ENCODE measurements around the gene OGFOD2. TPM values are rescaled to one million over a fixed set of nuclear protein-coding genes. Genes with fewer than 3 reads are reported as not detected.
A peak's percentile ranks its signal among the peaks of the same experiment; 100 is the strongest.

The OGFOD2 gene
- total RNA-seq, 4 donors from 2014 or later = 12.0 to 36.0 (median 18.4) TPM

DNA sequence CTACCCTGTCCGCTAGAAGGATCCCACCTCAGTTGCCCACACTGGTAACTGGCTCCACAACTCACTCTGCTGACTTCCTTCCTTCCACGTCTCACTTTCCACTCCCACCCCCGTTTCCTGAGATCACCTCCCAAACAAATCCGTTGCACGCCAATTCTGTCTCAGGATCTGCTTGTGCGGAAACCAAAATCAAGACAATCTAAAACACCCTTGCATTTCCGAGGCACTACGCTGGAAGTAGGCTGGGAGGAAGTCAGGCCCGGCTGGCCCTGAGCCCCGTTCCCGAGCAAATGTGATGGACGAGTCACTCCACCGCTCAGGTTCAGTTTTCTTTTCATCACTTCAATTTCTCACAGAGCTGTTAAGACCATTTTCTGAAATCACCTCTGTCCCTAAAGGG lies 31.8 kb upstream of the OGFOD2 start:
- intact Hi-C loops (cut with DNase I; ENCODE audit: low total_unique reads) (no loop called here), in situ Hi-C loops (cut with MboI; ENCODE audit: low pct_ligation_motif_present in 1 of 4, low pct_unique_long_range_greater_than_20kb in 1 of 4, low sequenced_read_pairs in 3 of 4) (no loop called here)
- WGBS, 2 donors (ENCODE audit: low coverage in 1 of 2) = 75% methylated on average over 12 to 13 of the region's 13 CpGs
- Histone ChIP-seq H3K27me3 (no peaks in the 10 kb centered on the region), H3K4me1 (peaks cover 10 to 33% (median 23%) of the 10 kb centered on the region in 4 donors), H3K9me3 (no peaks in the 10 kb centered on the region), H3K36me3 (no peaks in the 10 kb centered on the region), H3K27ac (peak overlapping the region in 1 of 4 donors; percentile 46), H3K4me3 (no peak overlapping the region)
- no peak for DNase-seq
- TF ChIP-seq EP300 (IDR thresholded peaks at IDR 0.05; ENCODE audit: low read depth) = no peak
- no peak for TF ChIP-seq POLR2A (IDR thresholded peaks at IDR 0.05)
- no peak for TF ChIP-seq POLR2AphosphoS5 (IDR thresholded peaks at IDR 0.05)
- TF ChIP-seq, protein P1, sequence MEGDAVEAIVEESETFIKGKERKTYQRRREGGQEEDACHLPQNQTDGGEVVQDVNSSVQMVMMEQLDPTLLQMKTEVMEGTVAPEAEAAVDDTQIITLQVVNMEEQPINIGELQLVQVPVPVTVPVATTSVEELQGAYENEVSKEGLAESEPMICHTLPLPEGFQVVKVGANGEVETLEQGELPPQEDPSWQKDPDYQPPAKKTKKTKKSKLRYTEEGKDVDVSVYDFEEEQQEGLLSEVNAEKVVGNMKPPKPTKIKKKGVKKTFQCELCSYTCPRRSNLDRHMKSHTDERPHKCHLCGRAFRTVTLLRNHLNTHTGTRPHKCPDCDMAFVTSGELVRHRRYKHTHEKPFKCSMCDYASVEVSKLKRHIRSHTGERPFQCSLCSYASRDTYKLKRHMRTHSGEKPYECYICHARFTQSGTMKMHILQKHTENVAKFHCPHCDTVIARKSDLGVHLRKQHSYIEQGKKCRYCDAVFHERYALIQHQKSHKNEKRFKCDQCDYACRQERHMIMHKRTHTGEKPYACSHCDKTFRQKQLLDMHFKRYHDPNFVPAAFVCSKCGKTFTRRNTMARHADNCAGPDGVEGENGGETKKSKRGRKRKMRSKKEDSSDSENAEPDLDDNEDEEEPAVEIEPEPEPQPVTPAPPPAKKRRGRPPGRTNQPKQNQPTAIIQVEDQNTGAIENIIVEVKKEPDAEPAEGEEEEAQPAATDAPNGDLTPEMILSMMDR (IDR thresholded peaks at IDR 0.05) = no peak

DNA sequence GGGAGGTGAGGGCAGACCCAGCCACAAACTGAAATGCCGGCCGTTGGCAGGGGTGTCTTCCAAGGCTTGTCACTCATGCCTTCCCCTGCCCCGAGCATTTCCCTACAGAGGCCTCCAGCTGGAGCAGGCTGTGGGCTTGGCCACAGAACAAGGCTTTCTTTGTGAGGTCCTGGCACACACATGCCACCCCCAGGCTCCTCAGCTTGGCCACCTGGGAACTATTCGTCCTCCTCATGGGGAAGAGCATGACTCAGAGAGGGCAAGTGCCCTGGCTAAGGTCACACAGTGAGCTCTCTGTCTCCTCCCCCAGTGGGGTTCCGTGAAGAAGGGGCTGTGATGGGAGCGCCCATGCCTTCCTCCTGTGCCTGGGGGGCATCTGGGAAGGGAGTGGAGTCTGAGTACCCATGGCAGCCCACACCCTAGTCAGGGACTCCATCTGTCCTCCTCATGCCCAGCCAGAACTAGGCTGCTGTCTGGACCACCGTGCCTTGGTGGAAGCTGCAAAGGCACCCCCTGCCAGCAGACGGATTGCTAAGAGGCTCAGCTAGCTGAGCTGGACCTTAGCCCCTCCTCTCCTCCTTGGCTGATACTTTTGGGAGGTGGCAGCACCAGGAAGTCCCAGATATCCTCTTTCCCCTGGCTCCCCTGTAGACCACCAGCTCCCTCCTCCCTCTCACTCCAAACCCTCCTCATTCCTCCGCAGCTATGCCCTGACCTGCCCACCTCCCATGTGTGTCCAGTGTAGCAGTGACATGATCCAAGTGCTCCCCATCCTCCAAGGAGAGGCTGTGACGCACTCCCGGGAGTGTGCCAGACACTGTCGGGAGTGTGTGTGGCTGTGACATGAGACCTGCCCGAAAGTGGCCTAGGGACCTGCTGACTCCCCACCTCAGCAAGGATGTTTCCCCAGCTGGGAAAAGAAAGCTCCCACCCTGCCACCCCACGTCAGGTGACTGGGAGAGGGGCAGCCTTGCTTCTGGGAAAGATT lies 30.1 kb upstream of the OGFOD2 start:
- peak; percentile 36 for DNase-seq
- Histone ChIP-seq H3K4me1 (peaks cover 10 to 33% (median 23%) of the 10 kb centered on the region in 4 donors), H3K27ac (peak overlapping the region in 1 of 4 donors; percentile 4), H3K9me3 (no peaks in the 10 kb centered on the region), H3K27me3 (no peaks in the 10 kb centered on the region), H3K4me3 (no peak overlapping the region), H3K36me3 (no peaks in the 10 kb centered on the region)
- in situ Hi-C loops (cut with MboI; ENCODE audit: low pct_ligation_motif_present in 1 of 4, low pct_unique_long_range_greater_than_20kb in 1 of 4, low sequenced_read_pairs in 3 of 4) (no loop called here), intact Hi-C loops (cut with DNase I; ENCODE audit: low total_unique reads) (no loop called here)
- TF ChIP-seq POLR2A (IDR thresholded peaks at IDR 0.05) = no peak
- TF ChIP-seq, protein P1 (IDR thresholded peaks at IDR 0.05) = no peak
- 71% methylated on average over 14 of the region's 14 CpGs; no CpG with 5 or more reads in 1 of the 2 donors for WGBS, 2 donors (ENCODE audit: low coverage in 1 of 2)

DNA sequence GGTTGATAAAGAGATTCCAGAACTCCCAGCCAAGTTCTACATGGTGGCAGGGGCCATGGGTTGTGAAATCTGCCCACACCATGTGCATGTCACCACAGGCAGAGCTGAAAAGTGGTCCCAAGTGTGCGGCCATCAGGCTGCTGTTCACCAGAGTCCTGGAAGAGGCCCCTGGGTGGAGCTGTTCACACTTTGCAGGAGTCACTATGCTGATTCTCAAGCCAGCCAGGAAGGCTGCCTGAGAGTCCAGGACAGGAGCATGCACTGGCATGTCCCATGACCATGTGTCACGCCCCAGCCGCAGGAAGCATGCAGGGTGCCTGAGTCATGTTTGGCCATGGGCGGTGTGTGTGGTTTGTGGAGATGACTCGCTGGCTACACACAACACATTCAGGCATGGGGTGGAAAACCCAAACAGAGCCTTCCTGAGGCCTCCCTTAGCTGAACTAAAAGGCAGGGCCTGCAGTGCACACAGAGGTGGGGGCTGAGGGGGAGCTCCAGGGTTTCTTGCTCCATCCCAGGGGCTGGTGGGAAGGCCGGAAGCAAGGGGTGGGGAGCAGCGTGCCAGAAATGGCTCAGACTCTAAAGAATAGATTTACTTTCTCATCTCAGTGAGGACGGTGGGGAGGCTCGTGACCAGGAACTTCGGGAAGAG lies 28.2 kb upstream of the OGFOD2 start:
- peak overlapping the region; percentile 65 to 77 (median 70) for H3K27ac ChIP-seq
- H3K9me3 ChIP-seq = no peaks in the 10 kb centered on the region
- peaks cover 11 to 46% (median 29%) of the 10 kb centered on the region in 4 donors for H3K4me1 ChIP-seq
- H3K4me3 ChIP-seq = no peak overlapping the region
- DNase-seq = peak; percentile 88
- intact Hi-C loops (cut with DNase I; ENCODE audit: low total_unique reads) (no loop called here), in situ Hi-C loops (cut with MboI; ENCODE audit: low pct_ligation_motif_present in 1 of 4, low pct_unique_long_range_greater_than_20kb in 1 of 4, low sequenced_read_pairs in 3 of 4) (no loop called here)
- H3K36me3 ChIP-seq = no peaks in the 10 kb centered on the region
- TF ChIP-seq, protein P1 (IDR thresholded peaks at IDR 0.05) = peak in 4 of 5 experiments; percentile 12 to 47 (median 22)
- TF ChIP-seq POLR2AphosphoS5 (IDR thresholded peaks at IDR 0.05) (peak in 2 of 3 donors; percentile 73 to 80), POLR2A (IDR thresholded peaks at IDR 0.05) (peak; percentile 17), EP300 (IDR thresholded peaks at IDR 0.05; ENCODE audit: low read depth) (no peak)
- 54% methylated on average over 10 of the region's 10 CpGs; no CpG with 5 or more reads in 1 of the 2 donors for WGBS, 2 donors (ENCODE audit: low coverage in 1 of 2)
- H3K27me3 ChIP-seq = no peaks in the 10 kb centered on the region

DNA sequence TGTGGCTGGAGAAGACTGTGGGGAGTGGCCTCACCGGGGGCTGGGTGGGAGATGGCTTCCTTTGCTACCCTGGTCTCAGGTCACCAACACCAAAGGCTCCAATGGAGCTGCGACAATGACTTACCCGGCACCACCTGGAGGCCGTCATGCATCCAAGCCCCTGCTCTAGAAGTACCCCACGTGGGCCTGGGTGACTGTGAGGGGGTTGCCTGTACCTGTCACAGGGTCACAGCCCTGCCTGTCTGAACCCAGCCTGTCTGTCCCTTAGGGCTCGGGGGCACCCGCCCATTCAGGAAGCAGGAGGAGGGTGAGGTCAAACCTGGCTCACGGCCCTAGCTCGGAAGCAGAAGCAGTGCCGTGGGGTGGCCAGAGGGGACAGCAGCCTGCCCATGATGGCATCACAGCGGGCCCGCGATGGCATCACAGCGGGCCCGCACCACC lies 27.7 kb upstream of the OGFOD2 start:
- no peaks in the 10 kb centered on the region for H3K27me3 ChIP-seq
- no peaks in the 10 kb centered on the region for H3K36me3 ChIP-seq
- peak; percentile 72 for DNase-seq
- peak overlapping the region; percentile 65 to 77 (median 70) for H3K27ac ChIP-seq
- H3K9me3 ChIP-seq = no peaks in the 10 kb centered on the region
- H3K4me3 ChIP-seq = no peak overlapping the region
- peaks cover 14 to 51% (median 33%) of the 10 kb centered on the region in 4 donors for H3K4me1 ChIP-seq
- in situ Hi-C loops (cut with MboI; ENCODE audit: low pct_ligation_motif_present in 1 of 4, low pct_unique_long_range_greater_than_20kb in 1 of 4, low sequenced_read_pairs in 3 of 4) (no loop called here), intact Hi-C loops (cut with DNase I; ENCODE audit: low total_unique reads) (no loop called here)
- 42 to 56% methylated on average over 5 to 15 of the region's 15 CpGs for WGBS, 2 donors (ENCODE audit: low coverage in 1 of 2)
- TF ChIP-seq EP300 (IDR thresholded peaks at IDR 0.05; ENCODE audit: low read depth) = no peak
- peak in 1 of 3 donors; percentile 22 for TF ChIP-seq POLR2AphosphoS5 (IDR thresholded peaks at IDR 0.05)
- TF ChIP-seq POLR2A (IDR thresholded peaks at IDR 0.05) = no peak
- TF ChIP-seq, protein P1 (IDR thresholded peaks at IDR 0.05) = peak in 3 of 5 experiments; percentile 21 to 70 (median 53)
